Measurements from ENCODE around the gene MAP4K2.

MAP4K2 gene

DNA sequence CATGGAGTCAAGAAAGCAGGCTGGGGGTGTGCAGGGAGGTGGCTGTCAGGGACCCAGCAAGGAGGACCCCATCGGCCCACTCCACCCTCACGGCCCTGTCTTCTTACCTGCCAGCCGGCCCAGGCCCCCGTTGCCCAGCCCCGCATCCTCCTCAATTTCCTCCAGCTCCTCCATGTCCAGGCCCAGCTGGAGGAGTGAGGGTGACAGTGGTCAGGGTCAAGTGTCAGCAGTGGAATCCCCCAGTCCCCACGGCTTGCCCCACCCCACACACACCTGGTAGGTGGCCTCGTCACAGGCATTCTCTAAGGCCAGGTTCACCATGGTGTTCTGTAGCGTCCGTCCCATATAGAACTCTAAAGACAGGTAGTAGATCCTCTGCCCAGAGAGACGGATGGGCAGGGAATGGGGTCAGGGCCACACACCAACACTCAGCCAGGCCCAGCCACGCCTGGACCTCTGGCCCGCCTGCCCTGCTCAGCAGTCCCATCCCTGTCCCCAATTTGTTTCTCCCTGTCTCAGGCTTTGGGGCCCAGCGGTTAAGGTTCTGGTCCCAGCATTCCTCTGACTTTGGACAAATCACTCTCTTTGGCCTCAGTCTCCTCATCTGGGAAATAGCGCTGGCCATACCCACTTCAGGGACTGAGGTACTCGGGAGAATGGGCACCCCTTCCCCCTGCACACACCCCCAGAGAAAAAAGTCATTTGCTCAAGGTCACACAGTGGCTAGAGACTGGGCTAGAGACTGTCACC, 44.5 kb downstream of the MAP4K2 start:
- DNase-seq (ENCODE audit: extremely low read depth, low read depth): no peak
- H3K4me3 ChIP-seq (replicated peaks; ENCODE audit: low read depth, low read length): no peak overlapping the region
- TF ChIP-seq, protein P1, sequence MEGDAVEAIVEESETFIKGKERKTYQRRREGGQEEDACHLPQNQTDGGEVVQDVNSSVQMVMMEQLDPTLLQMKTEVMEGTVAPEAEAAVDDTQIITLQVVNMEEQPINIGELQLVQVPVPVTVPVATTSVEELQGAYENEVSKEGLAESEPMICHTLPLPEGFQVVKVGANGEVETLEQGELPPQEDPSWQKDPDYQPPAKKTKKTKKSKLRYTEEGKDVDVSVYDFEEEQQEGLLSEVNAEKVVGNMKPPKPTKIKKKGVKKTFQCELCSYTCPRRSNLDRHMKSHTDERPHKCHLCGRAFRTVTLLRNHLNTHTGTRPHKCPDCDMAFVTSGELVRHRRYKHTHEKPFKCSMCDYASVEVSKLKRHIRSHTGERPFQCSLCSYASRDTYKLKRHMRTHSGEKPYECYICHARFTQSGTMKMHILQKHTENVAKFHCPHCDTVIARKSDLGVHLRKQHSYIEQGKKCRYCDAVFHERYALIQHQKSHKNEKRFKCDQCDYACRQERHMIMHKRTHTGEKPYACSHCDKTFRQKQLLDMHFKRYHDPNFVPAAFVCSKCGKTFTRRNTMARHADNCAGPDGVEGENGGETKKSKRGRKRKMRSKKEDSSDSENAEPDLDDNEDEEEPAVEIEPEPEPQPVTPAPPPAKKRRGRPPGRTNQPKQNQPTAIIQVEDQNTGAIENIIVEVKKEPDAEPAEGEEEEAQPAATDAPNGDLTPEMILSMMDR (IDR thresholded peaks at IDR 0.05; ENCODE audit: low read depth, low read length, missing control alignments): no peak

DNA sequence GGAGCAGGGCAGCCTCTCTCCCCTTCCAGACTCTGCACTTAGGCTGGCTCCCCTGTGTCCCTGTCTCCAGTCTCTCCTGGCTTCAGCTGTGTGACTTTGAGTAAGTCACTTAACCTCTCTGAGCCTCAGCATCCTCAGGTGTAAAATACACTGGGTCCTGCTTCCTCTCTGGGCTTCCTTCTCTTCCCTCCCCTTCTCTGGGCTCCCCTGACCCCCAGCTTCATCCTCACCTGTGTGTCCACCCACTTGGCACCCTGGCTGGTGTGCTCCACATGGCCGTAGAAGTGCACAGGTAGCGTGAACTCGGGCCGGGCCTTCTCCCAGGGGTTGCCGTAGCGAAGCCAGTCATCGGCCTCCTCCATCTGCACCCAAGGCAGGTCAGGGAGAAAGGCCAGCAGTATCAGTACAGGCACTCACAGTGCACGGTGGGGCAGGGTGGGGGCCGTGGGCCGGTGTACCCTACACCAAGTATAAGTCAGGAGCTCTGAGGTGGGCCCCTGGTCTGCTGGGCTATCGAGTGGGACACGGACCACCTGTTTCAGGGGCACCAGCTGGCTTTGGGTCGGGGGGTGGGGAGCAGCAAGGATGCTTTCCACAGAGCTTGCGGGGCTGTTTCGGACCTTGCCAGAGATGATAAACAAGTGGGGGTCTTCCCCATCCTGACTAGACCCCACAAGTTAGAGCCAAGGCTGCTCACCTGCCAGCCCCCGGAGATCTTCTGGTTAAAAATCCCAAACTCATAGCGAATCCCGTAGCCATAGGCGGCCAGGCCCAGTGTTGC, 45.3 kb downstream of the MAP4K2 start:
- TF ChIP-seq, protein P1 (IDR thresholded peaks at IDR 0.05; ENCODE audit: low read depth, low read length, missing control alignments): no peak
- DNase-seq (ENCODE audit: extremely low read depth, low read depth): no peak
- H3K4me3 ChIP-seq (replicated peaks; ENCODE audit: low read depth, low read length): no peak overlapping the region

DNA sequence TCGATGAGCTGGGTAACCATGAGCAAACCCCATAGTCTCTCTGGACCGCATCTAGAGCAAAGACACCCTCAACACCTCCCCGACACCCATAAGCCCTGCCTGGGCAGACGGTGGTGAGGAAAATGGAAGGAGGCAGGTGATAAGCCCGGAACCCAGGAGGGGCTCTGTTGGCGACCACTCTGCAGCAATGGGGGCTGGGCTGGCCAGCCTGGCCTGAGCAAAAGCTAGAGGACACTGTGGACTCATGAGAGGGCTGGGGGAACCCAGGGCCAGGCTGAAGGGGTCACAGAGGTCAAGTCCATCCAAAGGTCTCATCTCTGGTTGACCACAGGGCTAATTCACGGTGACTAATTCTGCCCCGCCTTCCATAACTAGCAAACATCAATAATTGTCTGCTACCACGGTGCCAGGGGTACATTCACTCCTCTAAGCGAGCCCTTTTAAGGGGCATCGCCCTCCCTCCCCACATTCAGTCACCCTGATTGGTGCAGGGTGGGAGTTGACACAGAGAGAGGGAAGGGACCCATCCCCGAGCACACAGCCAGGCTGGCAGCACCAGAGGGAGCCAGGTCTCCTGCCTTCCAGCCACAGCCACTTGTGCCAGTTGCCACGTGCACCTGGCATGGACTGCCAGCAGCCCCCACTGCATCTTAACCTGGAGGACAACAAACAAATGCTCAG, 47.2 kb downstream of the MAP4K2 start:
- H3K4me3 ChIP-seq (replicated peaks; ENCODE audit: low read depth, low read length): no peak overlapping the region
- TF ChIP-seq, protein P1 (IDR thresholded peaks at IDR 0.05; ENCODE audit: low read depth, low read length, missing control alignments): no peak
- no peak for DNase-seq (ENCODE audit: extremely low read depth, low read depth)

DNA sequence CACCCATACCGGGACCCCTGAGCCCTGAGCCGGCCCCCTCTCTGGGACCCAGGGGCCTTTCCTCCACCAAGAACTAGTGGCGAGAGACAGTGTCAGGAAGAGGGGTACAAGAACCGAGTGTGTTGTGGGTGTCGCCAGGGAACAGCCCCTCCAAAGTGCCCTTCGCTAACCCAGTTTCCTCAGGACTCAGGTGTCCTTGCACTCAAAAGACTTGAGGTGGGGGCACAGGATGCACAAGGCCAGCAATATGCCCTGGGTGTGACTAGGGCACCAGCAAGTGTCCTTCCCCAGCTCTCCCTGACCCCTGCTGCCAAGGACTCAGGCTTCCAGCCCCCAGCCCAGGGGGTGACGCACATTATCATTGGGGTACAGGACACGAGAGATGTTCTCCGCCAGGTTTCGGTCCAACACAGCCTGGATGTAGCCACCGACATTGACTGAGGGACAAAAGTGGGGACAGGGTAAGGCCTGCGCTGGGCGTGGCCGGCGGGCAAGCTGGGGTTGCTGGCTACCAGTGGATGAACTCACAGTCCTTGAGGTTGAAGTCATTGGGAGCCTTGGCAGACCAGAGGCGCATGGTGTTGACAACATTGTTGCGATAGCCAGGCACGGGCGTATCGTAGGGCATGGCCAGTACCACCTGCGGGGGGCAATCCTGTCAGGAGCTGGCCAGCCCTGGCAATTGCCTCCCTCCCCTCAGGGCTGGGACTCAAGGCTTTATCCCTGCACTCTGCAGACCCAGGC, 47.9 kb downstream of the MAP4K2 start:
- TF ChIP-seq, protein P1 (IDR thresholded peaks at IDR 0.05; ENCODE audit: low read depth, low read length, missing control alignments): no peak

DNA sequence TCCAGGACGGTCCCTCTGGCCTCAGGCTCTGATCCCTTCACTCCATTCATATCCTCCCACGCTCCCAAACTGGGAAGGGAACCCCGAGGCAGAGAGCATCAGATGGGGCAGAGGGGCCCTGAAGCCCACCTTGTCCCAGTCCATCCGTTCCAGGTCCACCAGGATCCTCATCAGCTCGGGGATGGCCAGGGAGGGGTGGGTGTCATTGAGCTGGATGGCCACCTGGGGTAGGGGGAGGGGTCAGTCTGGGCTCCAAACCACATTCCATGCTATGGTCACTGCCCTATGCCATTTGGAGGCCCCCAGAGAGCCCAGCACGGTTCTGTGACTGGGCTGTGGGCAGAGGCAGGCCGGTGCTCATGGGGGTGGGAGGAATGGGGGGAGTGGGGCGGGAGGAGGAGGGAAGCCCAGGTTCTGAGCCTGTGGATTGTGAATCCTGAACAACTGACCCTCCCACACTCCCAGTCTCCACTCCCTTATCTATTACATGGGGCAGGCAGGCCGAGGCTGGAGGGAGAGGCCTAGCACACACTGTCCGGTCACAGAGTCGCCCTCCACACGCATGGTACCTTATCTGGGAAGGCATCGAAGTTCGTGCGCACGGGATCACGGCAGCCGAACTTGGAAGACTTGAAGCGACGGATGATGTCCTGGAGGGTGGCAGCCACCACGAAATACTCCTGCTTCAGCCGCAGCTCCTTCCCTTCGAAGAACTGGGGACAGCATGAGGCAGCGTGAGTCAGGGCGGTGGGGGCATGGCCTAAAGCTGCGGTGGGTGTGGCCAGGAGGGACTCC, 48.7 kb downstream of the MAP4K2 start:
- DNase-seq (ENCODE audit: extremely low read depth, low read depth): no peak

More for the DNA sequence above, 47.9 kb downstream of the MAP4K2 start:
- no peak overlapping the region for H3K4me3 ChIP-seq (replicated peaks; ENCODE audit: low read depth, low read length)
- DNase-seq (ENCODE audit: extremely low read depth, low read depth): no peak

More for the DNA sequence above, 48.7 kb downstream of the MAP4K2 start:
- H3K4me3 ChIP-seq (replicated peaks; ENCODE audit: low read depth, low read length): no peak overlapping the region
- TF ChIP-seq, protein P1 (IDR thresholded peaks at IDR 0.05; ENCODE audit: low read depth, low read length, missing control alignments): no peak
